NCI-H128 (cell line): ENCODE results near the gene AMZ2.
"Not testable (repeated sequence)": the region's sequence is repeated elsewhere in the genome, so short reads cannot be mapped to it uniquely, and the experiment has no call there.

Experiments
- DNase-seq: peaks from one replicate; lab custom pipeline; 2025; ENCODE audit not compliant: unreplicated experiment; lab: John Stamatoyannopoulos, UW

Gene AMZ2

DNA sequence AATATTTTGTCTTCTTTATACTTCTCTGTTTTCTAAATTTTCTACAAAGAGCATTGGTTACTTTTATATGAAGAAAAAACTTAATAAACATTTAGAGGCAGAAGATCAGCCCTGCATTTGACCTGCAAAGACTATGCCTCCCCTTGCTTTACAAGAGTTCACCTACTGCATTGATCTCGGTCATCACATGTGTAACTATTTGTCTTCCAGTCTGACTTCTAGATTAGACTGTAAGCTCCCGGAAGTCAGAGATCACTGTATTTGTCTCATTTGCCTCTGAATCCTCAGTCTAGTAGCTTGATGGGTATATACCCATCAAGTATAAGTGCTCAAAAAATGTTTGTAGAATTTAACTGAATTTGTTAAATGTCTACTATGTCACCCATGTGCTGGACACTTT lies 27.7 kb upstream of the AMZ2 start:
- not testable (repeated sequence) for DNase-seq

DNA sequence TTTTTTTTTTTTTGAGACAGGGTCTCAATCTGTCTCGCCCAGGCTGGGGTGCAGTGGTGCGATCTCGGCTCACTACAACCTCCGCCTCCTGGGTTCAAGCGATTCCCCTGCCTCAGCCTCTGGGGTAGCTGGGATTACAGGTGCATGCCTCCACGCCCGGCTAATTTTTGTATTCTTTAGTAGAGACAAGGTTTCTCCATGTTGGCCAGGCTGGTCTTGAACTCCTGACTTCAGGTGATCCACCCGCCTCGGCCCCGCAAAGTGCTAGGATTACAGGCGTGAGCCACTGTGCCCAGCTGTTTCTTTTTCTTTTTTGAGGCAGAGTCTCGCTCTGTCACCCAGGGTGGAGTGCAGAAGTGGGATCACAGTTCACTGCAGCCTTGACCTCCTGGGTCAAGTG lies 27.1 kb upstream of the AMZ2 start:
- DNase-seq, result not testable (repeated sequence)

- DNase-seq, result no peak
Observed at GRCh38 chr17:68221786-68222185, 26.1 kb upstream of the AMZ2 start.

DNA sequence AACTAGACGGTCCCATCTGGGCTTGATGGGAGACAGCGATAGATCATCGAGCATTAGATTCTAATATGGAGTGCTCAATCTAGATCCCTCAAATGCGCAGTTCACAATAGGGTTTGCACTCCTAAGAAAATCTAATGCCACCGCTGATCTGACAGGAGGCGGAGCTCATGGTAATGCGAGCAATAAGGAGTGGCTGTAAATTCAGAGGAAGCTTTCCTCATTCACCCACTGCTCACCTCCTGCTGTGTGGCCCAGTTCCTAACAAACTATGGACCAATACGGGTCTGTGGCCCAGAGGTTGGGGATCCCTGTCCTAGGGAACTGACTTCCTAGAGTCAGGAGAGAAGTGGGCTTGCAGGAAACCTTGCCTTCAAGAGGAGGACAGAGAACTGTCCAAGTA lies 25.2 kb upstream of the AMZ2 start:
- DNase-seq, result no peak

- DNase-seq, result not testable (repeated sequence)
Observed at GRCh38 chr17:68225055-68225454, 22.8 kb upstream of the AMZ2 start.

DNA sequence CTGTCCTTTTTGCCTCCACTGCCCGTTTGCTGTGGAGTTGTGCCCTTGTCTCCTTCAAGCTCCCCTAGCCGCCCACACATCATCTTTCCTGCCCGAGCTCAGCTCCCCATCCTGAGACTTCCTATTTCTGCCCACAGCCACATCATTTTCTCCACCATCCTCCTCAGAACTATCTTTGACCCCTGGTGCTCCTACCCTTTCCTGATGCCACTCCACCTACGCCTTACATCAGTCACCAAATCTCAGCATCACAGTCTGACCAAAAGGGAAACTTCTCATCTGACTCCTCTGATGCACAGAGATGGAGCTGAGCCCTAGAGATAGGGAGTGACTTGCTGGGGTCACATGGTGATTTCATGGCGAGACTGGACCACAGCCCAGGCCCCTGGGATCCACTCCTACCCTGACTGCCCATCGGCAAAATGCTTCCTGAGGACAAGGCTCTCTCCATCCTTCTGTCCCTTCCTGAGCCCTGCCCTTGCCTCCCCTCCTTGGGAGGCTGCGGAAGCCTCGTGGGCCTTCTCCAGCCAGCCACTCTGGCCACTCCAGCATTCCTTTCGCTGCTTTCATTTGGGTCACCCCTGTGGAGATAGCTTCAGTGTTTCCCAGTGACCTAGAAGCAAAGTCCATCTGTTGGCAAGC lies 19.7 kb upstream of the AMZ2 start:
- DNase-seq, result not testable (repeated sequence)

DNA sequence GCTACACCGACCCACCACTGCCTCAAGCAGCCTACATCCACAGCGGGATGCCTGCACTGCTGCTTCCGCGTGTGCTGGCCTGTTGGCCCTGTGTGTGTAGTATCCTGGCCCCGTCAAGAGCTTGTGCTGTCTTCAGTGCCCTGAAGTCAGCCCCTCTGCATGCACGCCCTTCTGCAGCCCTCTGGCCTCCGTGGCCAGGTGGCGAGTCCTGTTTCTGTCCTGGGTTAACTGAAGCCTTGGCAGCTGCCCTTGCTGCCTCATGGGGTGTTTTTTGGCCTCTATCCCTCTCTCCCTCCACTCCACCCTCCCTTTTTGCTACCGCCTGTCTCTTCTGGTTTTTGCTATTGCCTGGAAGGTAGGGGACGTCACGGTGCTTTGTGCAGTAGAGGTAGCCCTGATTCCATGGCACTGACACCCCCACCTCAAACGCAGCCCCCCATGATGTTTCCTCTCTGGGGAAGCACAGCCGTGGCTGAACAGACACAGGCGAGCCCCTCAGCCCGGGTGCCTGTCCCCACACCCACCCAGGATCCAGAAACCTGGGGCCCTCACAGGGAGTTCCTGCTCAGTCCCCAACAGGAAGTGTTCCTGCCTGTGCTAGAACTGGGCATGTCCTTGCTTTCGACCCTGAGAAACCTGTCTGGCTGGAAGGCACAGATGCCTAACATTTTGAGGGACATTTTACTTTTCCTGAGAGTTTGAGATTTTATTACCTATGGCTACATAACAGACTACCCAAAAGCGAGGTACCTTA lies 18.8 kb upstream of the AMZ2 start:
- DNase-seq, result no peak

- no peak for DNase-seq
Observed at GRCh38 chr17:68229619-68230018, 18.2 kb upstream of the AMZ2 start.

GRCh38 chr17:68231131-68231530 lies 16.7 kb upstream of the AMZ2 start:
- DNase-seq, result not testable (repeated sequence)

DNA sequence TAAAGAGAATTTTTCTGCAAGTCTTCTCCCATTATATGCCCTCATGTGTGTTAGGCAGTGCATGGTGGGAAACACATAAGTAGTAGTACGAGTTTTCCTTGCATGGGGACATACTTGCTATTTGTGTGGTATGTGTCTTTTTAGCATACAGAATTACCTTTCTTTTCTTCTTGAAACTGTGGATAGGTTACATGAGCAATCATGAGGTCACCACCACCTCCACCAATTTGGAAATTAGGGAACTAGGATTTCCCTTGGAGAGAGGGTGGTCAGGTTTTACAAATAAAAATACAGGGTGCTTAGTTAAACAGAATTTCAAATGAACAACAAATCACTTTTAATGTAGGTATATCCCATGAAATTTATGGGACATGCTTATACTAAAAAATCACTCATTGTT lies 16.3 kb upstream of the AMZ2 start:
- no peak for DNase-seq

DNA sequence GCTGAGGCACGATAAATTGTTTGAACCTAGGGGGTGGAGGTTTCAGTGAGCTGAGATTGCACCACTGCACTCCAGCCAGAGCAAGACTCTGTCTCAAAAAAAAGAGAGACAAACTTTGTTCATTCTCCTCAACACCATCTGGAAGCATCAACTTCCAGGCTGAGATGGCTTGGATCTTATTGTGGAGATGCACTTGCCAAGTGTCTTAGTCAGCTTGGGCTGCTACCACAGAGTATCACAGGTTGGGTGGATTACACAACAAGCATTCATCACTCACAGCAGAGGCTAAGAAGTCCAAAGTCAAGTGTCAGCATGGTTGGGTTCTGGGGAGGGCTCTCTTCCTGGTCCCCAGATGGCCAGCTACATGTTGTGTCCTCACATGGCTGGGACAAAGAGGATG lies 15.1 kb upstream of the AMZ2 start:
- not testable (repeated sequence) for DNase-seq

DNA sequence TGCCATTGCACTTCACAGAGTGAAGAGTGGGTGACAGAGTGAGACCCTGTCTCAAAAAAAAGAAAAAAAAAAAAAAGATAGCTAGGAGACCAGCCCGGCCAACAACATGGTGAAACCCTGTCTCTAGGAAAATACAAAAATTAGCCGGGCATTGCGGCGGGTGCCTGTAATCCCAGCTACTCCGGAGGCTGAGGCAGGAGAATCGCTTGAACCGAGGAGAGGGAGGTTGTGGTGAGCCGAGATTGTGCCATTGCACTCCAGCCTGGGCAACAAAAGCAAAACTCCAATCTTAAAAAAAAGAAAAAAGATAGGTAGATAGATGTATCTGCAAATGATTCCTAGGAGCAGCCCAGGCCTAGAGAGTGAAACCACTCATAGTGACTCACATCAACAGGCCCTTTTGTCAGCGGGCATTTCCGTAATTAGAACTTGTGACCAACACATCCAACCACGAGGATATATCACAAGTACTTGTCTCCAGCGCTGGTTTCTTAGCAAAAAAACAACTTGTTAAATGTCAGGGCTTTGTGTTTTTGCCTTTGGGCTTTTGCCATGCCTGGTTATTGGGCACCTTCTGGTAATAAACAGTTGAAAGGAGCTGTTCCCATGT lies 13.0 kb upstream of the AMZ2 start:
- DNase-seq, result not testable (repeated sequence)

DNA sequence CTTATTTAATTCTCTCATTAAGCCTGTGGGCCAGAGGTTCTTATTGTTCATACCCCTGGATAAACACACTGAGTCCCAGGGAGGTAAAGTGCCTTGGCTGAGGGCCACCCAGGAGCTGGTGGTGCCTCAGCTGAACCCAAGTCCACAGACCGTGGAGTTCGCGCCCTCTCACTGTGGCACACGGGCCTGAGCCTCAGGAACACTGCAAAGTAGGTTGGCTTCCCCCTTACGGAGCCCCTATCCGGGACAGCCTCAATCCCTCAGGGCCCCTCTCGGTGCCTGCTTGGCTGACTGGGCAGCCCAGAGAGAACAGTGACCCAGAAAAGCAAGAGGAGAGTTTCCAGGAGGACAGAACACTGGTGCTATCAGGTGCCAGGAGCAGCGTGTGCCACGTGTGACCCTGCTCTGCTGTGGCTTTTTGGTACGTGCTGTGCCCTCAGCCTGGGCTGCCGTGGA lies 12.5 kb upstream of the AMZ2 start:
- not testable (repeated sequence) for DNase-seq

- not testable (repeated sequence) for DNase-seq
Observed at GRCh38 chr17:68237369-68238163, 10.3 kb upstream of the AMZ2 start.

- DNase-seq, result no peak
Observed at GRCh38 chr17:68238164-68238870, 9.5 kb upstream of the AMZ2 start.

DNA sequence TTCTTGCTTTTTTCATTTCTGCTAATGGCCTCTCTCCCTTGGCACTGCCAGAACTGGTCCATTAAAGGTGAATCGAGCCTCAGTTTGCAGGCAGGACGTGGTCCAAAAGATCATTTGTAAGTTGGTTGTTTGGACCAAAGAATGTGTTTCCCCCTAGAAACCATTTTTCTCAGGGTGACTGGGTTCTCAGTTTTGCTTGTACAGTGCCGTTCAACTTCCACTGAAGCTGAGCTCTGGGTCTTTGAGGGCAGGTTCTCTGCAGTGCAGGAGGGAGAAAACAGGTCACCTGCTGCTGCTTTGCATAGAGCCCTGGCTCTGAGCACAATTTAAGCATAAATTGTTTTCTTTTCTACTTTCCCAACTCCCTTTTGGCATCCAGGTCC lies 9.0 kb upstream of the AMZ2 start:
- no peak for DNase-seq

- DNase-seq, result no peak
Observed at GRCh38 chr17:68239632-68240366, 8.0 kb upstream of the AMZ2 start.

GRCh38 chr17:68246271-68247028 lies 1.4 kb upstream of the AMZ2 start:
- DNase-seq, result no peak

DNA sequence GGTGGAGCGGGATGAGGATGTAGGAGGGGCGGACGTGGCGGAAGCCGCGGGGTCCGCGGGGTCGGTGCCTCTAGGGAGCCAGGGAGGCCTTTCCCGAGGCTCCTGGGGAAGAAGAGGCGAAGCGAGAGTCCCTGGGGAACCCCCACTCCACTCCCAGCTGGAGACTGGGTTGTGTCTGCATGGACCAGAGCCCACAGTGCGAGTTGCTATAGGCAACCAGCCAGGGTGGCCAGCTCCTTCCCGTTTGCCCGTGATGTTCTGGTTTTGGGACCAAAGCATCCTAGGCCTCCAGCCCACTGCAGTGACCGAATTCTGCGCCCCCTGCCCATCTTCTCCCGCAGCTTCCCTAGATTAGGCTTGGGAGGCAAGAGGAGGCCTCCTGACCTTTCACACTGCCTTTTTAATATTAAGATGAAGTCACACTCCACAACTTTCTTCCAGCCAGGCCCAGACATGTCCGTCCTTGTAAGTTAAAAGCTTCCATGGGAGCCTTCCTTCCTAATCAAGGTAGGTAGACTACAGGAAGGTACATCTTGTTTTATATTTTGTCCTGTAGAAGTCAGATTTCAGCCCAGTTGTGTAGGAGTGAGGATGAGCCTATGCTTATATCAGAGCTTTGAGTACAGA lies 469 bp downstream of the AMZ2 start:
- DNase-seq, result no peak
